ENCODE data around the gene MDM1.

The MDM1 gene

GRCh38 chr12:68350753-68351152, 18.6 kb upstream of the MDM1 start:
- DNase-seq = no peak
- no peak overlapping the region for H3K27ac ChIP-seq
- no peak for TF ChIP-seq CTCF (IDR thresholded peaks at IDR 0.05; ENCODE audit: low read depth, low read length)

GRCh38 chr12:68349921-68350606, 17.9 kb upstream of the MDM1 start:
- H3K27me3 ChIP-seq (ENCODE audit: insufficient read depth, low read depth, severe bottlenecking) = no peaks in the 10 kb centered on the region
- no peak for DNase-seq
- H3K4me3 ChIP-seq (ENCODE audit: low read depth, low read length) = no peak overlapping the region
- H3K27ac ChIP-seq = no peak overlapping the region
- no peaks in the 10 kb centered on the region for H3K36me3 ChIP-seq
- no peaks in the 10 kb centered on the region for H3K9me3 ChIP-seq (ENCODE audit: severe bottlenecking)
- TF ChIP-seq CTCF (IDR thresholded peaks at IDR 0.05; ENCODE audit: low read depth, low read length) = no peak

More at GRCh38 chr12:68350753-68351152, 18.6 kb upstream of the MDM1 start:
- Histone ChIP-seq H3K36me3 (no peaks in the 10 kb centered on the region), H3K9me3 (ENCODE audit: severe bottlenecking) (no peaks in the 10 kb centered on the region), H3K27me3 (ENCODE audit: insufficient read depth, low read depth, severe bottlenecking) (no peaks in the 10 kb centered on the region), H3K4me3 (ENCODE audit: low read depth, low read length) (no peak overlapping the region)

GRCh38 chr12:68349220-68349621, 17.1 kb upstream of the MDM1 start:
- Histone ChIP-seq H3K36me3 (no peaks in the 10 kb centered on the region), H3K27me3 (ENCODE audit: insufficient read depth, low read depth, severe bottlenecking) (no peaks in the 10 kb centered on the region), H3K4me3 (ENCODE audit: low read depth, low read length) (no peak overlapping the region), H3K27ac (no peak overlapping the region), H3K9me3 (ENCODE audit: severe bottlenecking) (no peaks in the 10 kb centered on the region)
- no peak for TF ChIP-seq CTCF (IDR thresholded peaks at IDR 0.05; ENCODE audit: low read depth, low read length)
- DNase-seq = no peak

GRCh38 chr12:68348419-68348818, 16.3 kb upstream of the MDM1 start:
- Histone ChIP-seq H3K36me3 (no peaks in the 10 kb centered on the region), H3K27me3 (ENCODE audit: insufficient read depth, low read depth, severe bottlenecking) (no peaks in the 10 kb centered on the region), H3K27ac (no peak overlapping the region), H3K9me3 (ENCODE audit: severe bottlenecking) (no peaks in the 10 kb centered on the region), H3K4me3 (ENCODE audit: low read depth, low read length) (no peak overlapping the region)
- no peak for DNase-seq
- no peak for TF ChIP-seq CTCF (IDR thresholded peaks at IDR 0.05; ENCODE audit: low read depth, low read length)

- no peak for TF ChIP-seq CTCF (IDR thresholded peaks at IDR 0.05; ENCODE audit: low read depth, low read length)
- Histone ChIP-seq H3K27ac (no peak overlapping the region), H3K27me3 (ENCODE audit: insufficient read depth, low read depth, severe bottlenecking) (no peaks in the 10 kb centered on the region), H3K4me3 (ENCODE audit: low read depth, low read length) (no peak overlapping the region), H3K9me3 (ENCODE audit: severe bottlenecking) (no peaks in the 10 kb centered on the region), H3K36me3 (no peaks in the 10 kb centered on the region)
- DNase-seq = no peak
Observed at GRCh38 chr12:68345763-68346162, 13.6 kb upstream of the MDM1 start.

GRCh38 chr12:68344126-68344525, 12.0 kb upstream of the MDM1 start:
- no peak overlapping the region for H3K27ac ChIP-seq
- no peaks in the 10 kb centered on the region for H3K36me3 ChIP-seq
- H3K27me3 ChIP-seq (ENCODE audit: insufficient read depth, low read depth, severe bottlenecking) = no peaks in the 10 kb centered on the region
- TF ChIP-seq CTCF (IDR thresholded peaks at IDR 0.05; ENCODE audit: low read depth, low read length) = no peak
- no peak for DNase-seq
- H3K4me3 ChIP-seq (ENCODE audit: low read depth, low read length) = no peak overlapping the region
- no peaks in the 10 kb centered on the region for H3K9me3 ChIP-seq (ENCODE audit: severe bottlenecking)
